ENCODE data around the gene PLIN4. TPM values are rescaled to one million over a fixed set of nuclear protein-coding genes. Genes with fewer than 3 reads are reported as not detected.

The PLIN4 gene
- total RNA-seq, 1 donor from 2014 or later: 4.1 TPM

- no peaks in the 10 kb centered on the region for H3K9me3 ChIP-seq
- no peak for TF ChIP-seq CTCF (IDR thresholded peaks at IDR 0.05)
- ATAC-seq (peak; percentile 56), DNase-seq (no peak)
- intact Hi-C loops (cut with DNase I): no loop called here
- no peaks in the 10 kb centered on the region for H3K27me3 ChIP-seq
- peaks cover 19% of the 10 kb centered on the region for H3K36me3 ChIP-seq
- H3K4me3 ChIP-seq: no peak overlapping the region
- H3K27ac ChIP-seq: no peak overlapping the region
- H3K4me1 ChIP-seq: no peaks in the 10 kb centered on the region
Measured at GRCh38 chr19:4504891-4505569, 13.3 kb downstream of the PLIN4 start.

- ATAC-seq: no peak
- Histone ChIP-seq H3K36me3 (peaks cover 19% of the 10 kb centered on the region), H3K9me3 (no peaks in the 10 kb centered on the region), H3K4me3 (no peak overlapping the region), H3K27me3 (no peaks in the 10 kb centered on the region), H3K27ac (no peak overlapping the region), H3K4me1 (no peaks in the 10 kb centered on the region)
- no peak for DNase-seq
- intact Hi-C loops (cut with DNase I): no loop called here
- no peak for TF ChIP-seq CTCF (IDR thresholded peaks at IDR 0.05)
Measured at GRCh38 chr19:4504297-4504701, 14.0 kb downstream of the PLIN4 start.

DNA sequence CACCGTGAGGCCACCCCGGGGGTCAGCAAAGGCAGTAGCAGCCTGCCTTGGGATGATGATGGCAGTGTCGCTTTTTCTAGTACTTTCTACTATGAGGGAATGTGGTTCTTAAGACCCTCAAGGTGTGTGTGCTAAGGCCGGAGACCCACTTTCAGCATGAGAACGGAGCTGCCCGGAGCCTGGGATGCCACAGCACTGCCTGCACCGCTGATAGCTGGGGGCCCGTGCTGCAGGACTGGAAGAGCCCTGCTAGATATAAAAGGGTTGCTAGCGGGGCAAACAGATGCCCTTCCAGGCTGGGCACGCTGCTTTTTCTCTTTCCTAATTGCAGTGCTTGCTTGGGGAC is 14.5 kb downstream of the PLIN4 start:
- peaks cover 22% of the 10 kb centered on the region for H3K36me3 ChIP-seq
- H3K9me3 ChIP-seq: no peaks in the 10 kb centered on the region
- no peak overlapping the region for H3K27ac ChIP-seq
- ATAC-seq (no peak), DNase-seq (no peak)
- H3K4me3 ChIP-seq: no peak overlapping the region
- no peak for TF ChIP-seq CTCF (IDR thresholded peaks at IDR 0.05)
- H3K27me3 ChIP-seq: no peaks in the 10 kb centered on the region
- H3K4me1 ChIP-seq: no peaks in the 10 kb centered on the region
- intact Hi-C loops (cut with DNase I): no loop called here

DNA sequence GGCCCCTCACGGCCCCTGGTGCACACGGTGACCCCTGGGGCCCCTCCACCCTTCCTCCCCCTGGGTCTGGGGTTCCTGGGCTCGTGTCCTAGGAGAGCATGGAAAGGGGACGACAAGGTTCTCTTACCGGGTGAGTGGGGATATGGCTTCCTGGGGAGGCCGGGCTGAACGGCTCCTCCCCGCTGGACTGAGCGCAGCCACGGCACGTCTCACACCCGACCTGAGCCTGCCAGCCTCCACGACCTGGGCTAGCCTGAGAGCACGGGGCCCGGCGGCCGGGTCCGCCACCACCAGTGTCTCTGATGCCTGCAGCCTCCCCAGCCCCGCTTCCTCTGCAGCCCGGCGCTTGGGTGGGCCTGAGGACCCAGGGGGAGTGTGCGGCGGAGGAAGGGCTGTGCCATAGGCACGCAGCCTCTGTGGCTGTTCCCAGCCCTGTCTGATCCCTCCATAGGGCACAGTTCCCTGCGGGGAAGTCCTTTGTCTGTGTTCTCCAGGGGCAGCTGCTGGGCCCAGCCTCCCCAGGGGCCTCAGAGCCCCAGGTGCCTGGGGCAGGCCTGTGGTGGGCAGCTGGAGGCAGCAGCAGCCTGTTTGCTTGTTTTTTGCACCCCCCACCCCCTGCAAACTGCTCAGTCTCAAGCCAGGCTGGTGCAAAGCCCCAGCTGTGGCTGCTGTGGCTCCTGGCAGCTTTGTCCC is 15.0 kb downstream of the PLIN4 start:
- Histone ChIP-seq H3K4me1 (no peaks in the 10 kb centered on the region), H3K36me3 (peaks cover 27% of the 10 kb centered on the region), H3K9me3 (no peaks in the 10 kb centered on the region), H3K27ac (no peak overlapping the region), H3K4me3 (no peak overlapping the region), H3K27me3 (no peaks in the 10 kb centered on the region)
- TF ChIP-seq CTCF (IDR thresholded peaks at IDR 0.05): no peak
- ATAC-seq: no peak
- intact Hi-C loops (cut with DNase I): no loop called here
- DNase-seq: no peak

DNA sequence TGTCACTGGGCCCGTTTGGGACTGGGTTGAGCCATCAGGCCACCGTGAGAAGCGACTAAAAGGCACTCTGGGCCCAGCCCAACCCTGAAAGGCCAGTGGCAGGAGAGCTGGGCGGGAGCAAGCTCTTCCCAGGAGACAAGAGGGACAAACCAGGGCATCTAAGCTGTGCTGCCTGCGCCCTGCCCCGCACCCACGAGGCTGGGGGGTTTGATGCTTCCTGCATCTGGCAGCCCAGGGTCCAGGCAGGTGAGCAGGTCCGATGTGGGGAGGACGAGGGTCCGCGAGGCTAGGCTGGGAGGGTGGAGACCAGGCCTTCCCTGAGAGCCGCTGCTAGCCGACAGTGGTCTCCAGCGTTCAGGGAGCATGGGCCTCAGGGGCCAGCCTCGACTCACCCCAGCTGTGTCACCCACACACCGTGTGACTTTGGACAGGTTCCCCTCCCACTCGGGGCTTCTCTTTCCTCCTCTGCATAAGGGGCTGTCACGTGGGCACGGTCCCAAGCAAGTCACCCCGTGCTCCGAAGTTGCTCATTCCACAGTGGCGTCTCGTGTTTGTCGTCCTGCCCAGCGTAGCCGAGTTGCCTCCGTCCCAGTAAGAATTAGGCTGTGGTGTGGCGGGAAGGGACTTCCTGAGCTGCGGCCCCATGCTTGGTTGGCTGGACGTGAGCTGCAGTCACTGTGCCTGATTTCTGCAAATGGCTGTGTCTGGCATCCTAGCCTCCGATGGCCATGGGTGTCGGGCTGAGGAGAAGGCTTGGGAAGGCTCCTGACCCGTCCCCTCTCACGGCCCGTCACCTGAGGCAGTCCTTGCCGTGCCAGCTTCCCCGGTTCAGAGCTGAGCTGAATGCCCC is 15.8 kb downstream of the PLIN4 start:
- H3K27me3 ChIP-seq: no peaks in the 10 kb centered on the region
- intact Hi-C loops (cut with DNase I): no loop called here
- peaks cover 34% of the 10 kb centered on the region for H3K36me3 ChIP-seq
- no peaks in the 10 kb centered on the region for H3K9me3 ChIP-seq
- DNase-seq (no peak), ATAC-seq (no peak)
- no peaks in the 10 kb centered on the region for H3K4me1 ChIP-seq
- H3K27ac ChIP-seq: no peak overlapping the region
- H3K4me3 ChIP-seq: no peak overlapping the region
- no peak for TF ChIP-seq CTCF (IDR thresholded peaks at IDR 0.05)
